ENCODE measurements around the gene LRRTM4.
"Not testable (repeated sequence)": the region's sequence is repeated elsewhere in the genome, so short reads cannot be mapped to it uniquely, and the experiment has no call there.

The LRRTM4 gene

DNA sequence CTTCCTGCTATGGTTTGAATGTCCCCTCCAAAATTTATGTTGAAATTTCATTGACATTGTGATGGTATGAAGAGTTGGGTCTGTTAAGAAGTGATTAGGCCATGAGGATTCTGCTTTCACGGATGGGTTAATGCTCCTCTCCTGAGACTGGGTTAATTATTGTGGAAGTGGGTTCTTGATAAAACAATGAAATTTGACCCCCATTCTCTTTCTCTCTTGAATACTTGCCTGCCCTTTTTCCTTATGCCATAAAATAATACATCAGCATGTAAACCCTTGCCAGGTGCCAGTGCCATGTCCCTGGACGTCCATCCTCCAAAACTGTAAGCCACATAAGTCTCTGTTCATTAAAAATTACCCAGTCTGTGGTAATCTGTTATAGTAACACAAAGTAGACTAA lies 352.8 kb downstream of the LRRTM4 start:
- no peak for DNase-seq (ENCODE audit: low read depth in 3 of 3)

DNA sequence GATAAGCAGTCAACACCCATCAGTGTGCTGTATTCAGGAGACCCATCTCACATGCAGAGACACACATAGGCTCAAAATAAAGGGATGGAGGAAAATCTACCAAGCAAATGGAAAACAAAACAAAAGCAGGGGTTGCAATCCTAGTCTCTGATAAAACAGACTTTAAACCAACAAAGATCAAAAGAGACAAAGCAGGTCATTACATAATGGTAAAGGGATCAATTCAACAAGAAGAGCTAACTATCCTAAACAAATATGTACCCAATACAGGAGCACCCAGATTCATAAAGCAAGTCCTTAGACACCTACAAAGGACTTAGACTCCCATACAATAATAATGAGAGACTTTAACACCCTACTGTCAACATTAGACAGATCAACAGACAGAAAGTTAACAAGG lies 358.2 kb downstream of the LRRTM4 start:
- DNase-seq (ENCODE audit: low read depth in 3 of 3), result not testable (repeated sequence)

DNA sequence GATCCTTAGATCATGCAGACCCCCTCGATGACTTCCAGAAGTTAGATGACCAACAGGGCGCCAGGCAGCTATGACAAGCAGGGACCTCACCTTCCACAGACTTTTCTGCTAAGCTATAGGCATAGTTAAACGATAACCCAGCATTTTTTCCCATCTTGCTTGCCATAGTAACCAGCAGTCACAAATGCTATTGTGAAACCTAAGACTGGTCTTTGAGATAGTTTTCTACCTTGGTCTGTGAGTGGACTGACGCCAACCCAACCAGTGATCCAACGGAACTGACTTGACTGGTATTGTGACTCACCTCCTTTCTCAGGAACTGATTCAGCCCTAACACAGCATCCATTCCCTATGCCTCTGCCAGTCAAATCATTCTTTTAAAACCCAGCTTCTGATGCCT lies 361.2 kb downstream of the LRRTM4 start:
- DNase-seq (ENCODE audit: low read depth in 3 of 3), result no peak

DNA sequence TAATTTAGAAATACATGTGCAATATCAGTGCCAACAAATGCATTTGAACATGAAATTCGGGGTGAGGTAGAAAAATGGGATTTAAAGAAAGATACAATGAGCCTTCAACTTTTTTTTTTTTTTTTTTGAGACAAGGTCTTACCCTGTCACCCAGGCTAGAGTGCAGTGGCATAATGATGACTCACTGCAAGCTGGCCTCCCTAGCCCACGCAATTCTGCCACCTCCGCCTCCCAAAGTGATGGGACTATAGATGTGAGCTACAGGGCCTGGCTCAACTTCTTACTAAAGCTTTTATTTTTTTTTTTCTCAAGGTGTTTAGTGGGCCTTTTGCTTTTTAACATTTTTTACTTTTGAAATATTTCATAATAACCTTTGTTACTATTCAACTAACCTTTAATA lies 365.6 kb downstream of the LRRTM4 start:
- DNase-seq (ENCODE audit: low read depth in 3 of 3), result no peak

DNA sequence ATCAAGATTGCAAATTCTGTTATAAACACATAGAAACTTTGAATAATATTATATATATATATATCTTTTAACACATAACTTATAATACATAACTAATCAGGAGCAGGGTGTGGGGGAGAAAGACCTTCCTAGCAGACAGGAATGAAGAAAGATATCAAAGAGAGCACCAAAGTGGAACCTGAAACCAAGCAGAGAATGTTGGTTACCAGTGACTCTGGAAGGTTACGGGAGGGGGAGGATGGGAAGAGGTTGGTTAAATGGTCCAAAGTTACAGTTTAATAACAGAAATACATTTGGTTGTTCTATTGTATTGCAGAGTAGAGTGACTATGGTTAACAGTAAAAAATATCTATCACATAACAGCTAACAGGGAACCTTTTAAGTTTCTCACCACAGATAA lies 366.7 kb downstream of the LRRTM4 start:
- DNase-seq (ENCODE audit: low read depth in 3 of 3), result no peak

DNA sequence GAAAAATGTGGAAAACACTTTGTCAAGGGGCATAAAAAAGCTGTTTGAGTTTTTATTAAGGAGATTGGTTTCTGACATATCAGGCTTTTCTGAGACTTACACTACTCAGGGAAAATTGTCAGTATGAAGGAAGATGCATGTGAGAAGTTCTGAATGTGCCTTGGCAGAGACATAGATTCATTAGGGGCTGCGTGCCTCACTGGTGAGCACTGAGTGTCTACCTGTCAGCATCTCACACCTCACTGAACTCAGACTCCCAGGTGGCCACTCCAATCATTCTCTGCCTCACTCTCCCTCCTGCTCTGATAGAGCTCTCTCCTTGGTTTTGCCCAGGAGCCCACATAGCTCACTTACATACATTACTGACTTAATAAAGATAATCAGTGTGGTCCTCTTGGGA lies 372.6 kb downstream of the LRRTM4 start:
- no peak for DNase-seq (ENCODE audit: low read depth in 3 of 3)

DNA sequence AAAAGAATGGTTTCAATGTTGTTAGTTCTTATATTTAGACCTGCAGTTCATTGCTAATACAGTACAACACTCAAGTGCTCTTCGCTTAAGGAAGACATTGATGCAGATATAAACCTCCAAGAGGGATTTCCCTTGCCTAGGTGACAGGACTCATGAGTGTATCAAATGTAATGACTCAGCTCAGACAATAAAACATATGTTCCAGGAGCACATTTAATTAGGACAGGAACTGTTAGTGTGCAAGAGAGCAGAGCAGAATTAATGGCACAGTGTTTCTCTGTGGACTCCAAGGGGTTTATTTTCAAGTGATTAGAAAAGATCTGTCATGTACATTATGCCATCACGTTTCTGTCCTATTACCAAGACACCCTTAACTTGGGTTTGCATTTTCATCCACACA lies 375.0 kb downstream of the LRRTM4 start:
- no peak for DNase-seq (ENCODE audit: low read depth in 3 of 3)

DNA sequence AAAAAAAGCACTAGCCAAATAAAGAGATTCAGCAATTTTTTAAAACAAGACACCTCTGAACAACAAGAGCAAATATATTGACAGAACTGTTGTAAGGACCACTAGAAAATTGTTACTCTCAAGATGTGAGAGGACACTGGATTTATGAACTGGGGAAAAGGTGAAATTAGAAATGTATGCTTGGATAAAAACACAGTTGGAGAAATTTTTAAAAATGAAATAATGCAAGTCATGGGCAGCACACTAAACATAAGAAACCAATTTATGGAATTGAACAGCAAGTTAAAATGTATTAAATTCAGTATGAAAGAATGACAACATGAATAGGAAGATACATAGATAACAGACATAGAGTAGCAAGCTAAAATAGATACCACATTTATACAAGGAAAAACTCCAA lies 377.4 kb downstream of the LRRTM4 start:
- DNase-seq (ENCODE audit: low read depth in 3 of 3), result no peak

DNA sequence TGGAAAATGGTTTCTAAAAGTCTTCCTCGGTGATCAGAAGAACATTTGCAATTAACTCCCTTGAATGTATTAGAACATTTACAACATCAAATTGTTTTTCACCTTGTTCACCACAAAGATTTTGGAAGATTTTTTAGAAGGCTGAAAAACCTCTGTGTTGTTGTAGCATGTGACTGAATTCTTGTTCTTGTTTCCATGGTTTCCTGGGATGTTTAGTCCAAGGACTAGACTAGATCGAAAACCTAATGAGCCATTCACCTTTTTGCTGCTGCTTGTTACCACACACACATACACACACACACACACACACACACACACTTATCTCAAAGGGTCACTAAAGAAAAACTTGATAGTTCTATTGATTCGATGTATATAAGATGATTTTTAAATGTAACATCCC lies 380.0 kb downstream of the LRRTM4 start:
- DNase-seq (ENCODE audit: low read depth in 3 of 3), result no peak

DNA sequence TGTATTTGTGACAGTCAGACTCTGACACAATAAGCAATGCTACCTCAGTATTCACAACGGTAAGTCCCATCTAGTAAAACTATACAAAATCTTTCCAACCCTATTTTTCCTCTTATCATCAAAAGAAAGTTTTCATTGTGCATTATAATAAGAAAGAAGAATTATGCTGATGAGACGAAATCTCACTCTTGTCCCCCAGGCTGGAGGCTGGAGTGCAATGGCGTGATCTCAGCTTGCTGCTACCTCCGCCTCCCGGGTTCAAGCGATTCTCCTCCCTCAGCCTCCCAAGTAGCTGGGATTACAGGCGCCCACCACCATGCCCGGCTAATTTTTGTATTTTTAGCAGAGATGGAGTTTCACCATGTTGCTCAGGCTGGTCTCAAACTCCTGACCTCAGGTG lies 393.7 kb downstream of the LRRTM4 start:
- not testable (repeated sequence) for DNase-seq (ENCODE audit: low read depth in 3 of 3)

DNA sequence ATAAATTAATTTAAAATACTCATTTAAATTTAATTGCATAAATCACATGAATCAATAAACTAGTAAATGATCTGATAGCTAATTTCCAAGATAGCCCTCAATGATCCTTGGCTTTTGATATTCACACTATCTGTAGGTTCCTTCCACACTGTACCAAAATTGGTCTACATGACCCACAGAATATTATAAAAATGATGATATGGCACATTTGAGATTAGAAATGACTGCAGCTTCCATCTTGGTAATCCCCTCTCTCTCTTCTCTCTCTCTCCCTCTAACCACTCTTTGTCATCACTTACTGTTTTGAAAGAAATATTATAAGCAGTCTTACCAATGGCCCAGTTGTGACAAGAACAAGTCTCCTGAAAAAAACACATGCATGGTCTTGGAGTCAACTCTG lies 394.8 kb downstream of the LRRTM4 start:
- no peak for DNase-seq (ENCODE audit: low read depth in 3 of 3)

DNA sequence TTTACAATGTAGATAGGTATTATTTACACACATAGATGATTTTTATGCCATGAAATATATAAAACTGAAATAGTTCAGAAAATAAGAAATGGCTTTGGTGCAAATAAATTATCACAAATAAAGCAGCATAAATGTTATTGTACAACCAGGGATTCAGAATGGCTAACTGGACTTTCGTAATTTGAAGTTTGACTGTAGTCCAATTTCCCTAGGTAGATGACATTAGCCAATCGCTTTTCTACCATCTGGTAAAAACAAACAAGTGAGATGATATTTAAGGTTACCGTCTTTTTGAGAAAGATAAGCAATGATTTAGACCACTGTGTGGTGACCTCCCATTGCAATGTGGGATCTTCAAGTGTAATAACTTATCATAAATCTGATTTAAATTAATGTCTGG lies 400.7 kb downstream of the LRRTM4 start:
- no peak for DNase-seq (ENCODE audit: low read depth in 3 of 3)

DNA sequence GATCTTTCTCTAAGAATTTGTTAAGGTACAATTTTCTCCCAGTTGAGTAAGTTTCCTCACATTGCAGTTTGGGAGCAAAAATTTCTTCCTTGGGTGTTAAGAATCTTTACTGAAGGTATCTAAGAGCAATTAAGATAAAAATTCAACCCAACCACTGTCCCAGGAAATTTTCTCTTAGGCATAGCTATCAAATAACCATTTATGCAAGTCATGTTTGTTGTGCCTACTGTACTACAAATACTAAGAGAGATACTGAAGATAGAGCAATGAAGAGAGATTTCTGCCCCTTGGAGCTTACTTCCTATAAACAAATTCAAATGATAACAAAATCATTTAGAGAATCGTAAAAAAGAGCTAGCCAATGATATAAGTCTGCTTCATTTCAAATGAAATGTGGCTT lies 402.8 kb downstream of the LRRTM4 start:
- no peak for DNase-seq (ENCODE audit: low read depth in 3 of 3)

DNA sequence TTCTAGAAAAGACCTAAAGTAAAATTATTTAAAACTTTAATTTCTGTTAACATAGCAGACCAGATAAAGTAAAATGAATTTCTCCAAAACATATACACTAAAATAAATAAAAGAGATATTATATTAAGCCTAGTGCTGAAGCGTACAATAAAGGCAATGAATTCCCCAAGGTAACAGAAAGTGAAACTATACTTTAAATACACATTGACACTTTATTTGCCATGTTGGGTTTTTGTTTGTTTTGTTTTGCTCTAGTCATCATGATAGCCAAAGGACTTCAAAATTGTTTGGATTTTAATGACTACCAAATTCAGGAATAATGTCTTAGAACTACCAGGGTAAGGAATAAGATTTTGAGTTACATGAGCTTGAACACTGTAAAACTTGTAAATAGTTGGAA lies 413.3 kb downstream of the LRRTM4 start:
- DNase-seq (ENCODE audit: low read depth in 3 of 3), result no peak

DNA sequence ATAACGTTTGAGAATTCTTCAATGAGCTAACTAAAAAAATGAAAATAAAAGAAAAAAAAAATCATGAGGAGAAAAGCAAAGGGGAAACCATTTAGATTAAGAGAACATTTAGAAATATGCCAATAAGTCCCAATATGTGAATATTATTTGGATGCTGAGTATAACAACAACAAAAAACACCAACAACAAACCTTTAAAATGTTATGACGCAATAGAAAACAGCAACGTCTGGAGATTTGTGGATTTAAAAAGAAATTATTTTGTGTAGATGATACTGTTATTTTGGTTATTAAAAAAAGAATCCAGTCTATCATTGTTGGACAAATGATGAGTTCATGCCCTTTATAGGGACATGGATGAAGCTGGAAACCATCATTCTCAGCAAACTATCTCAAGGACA lies 417.2 kb downstream of the LRRTM4 start:
- no peak for DNase-seq (ENCODE audit: low read depth in 3 of 3)

DNA sequence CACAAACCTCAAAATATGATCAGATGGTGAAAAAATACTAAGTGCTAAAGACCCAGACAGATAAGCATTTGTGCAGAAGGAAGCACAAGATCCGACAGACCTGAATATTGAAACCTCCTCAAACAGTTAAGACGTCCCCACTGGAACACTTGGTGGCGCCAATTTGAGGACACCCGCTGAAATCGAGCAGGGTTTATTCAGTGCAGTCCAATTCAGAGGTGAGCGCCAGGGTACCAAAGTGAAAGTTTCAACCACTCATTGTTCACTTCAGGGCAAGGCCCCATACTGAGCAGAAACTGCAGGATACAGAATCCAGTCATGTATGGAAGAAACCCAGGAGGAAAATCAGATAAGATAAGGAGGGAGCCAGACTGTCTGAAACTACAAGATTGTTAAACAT lies 417.6 kb downstream of the LRRTM4 start:
- DNase-seq (ENCODE audit: low read depth in 3 of 3), result no peak

DNA sequence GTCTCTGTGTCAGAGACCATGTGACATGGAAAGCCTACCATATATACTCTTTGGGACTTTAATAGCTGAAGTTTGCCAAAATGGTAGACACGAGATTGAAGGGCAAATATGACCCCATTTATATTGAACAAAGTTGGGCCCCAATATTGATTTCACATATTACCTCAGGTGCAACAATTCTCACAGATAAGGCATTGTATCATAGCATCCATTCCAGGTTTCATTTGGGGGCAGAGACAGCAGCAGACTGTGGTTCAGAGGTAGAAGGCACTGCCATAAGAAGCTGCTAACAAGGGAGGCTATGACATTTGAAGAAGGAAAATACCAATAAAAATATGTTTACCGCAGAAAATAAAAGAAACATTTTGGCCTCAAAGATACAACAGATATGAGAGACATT lies 419.2 kb downstream of the LRRTM4 start:
- no peak for DNase-seq (ENCODE audit: low read depth in 3 of 3)

DNA sequence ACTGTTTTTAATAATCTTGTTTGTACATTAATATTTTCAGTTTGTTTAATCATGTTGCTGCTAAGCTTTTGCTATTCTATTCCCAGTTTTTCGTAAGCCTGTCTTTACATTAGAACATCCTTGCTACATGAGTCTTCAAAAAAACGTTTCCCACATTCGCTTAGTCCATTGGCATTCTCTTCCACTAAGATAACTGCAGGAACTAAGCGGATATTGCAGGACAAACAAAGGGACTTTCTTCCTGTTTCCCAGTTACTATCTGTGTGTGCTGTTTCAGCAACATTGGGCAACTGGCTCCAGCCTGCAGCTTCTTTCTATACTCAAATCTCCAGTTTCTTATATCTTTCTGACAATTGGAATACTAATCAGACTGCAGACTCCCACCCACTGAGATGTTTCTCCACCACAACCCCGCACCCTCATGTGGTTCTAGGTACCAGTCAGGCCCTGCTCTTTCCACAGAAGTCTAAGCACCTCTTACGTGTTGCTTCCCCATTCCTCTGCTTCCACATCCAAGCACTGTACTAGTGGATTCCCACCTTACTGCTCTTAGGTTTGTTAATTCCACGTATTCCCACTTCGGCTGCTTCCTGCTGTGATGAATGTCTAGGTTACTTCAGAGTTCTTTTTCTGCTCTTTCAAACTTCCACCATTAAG lies 420.3 kb downstream of the LRRTM4 start:
- DNase-seq (ENCODE audit: low read depth in 3 of 3), result no peak

DNA sequence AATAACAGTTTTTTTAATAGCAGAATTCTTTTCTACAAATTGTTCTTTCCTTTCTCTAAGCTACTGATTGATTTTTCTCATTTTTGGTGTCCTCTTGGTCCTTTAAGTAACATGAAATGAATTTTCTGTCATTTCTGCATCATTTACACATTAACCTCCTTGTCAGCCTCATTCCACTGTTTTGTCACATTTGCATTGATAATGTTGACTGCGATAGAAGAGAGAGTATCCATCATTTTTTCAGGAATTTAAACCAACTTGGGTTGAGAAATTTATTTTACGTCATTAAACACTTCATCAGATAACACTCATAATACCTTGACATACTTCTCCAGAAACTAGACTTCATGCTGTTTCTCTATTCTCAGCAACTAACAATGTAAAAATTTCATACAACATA lies 422.2 kb downstream of the LRRTM4 start:
- DNase-seq (ENCODE audit: low read depth in 3 of 3), result no peak

DNA sequence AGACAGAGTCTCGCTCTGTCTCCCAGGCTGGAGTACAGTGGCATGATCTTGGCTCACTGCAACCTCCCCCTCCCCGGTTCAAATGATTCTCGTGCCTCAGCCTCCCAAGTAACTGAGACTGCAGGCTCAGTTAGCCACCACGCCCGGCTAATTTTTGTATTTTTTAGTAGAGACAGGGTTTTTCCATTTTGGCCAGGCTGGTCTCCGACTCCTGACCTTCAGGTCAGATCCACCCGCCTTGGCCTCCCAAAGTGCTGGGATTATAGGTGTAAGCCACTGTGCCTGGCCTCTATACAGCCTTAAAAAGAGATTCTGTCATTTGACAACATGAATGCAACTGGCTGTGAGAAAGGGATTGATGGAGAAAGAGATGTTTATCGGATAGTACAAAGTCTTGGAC lies 426.7 kb downstream of the LRRTM4 start:
- not testable (repeated sequence) for DNase-seq (ENCODE audit: low read depth in 3 of 3)

DNA sequence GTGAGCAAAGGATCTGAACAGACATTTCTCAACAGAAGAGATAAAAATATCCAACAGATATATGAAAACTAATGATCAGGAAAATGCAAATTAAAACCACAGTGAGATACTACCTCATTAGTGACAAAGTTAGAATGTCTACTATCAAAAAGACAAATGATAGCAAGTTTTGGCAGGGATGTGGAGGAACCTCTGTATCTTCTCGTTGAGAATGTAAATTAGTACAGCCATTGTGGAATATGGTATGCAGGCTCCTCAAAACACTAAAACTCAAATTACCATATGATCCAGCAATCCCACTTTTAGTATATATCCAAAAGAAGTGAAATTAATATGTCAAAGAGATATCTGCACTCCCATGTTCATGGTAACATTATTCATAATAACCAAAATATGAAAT lies 427.1 kb downstream of the LRRTM4 start:
- DNase-seq (ENCODE audit: low read depth in 3 of 3), result no peak

DNA sequence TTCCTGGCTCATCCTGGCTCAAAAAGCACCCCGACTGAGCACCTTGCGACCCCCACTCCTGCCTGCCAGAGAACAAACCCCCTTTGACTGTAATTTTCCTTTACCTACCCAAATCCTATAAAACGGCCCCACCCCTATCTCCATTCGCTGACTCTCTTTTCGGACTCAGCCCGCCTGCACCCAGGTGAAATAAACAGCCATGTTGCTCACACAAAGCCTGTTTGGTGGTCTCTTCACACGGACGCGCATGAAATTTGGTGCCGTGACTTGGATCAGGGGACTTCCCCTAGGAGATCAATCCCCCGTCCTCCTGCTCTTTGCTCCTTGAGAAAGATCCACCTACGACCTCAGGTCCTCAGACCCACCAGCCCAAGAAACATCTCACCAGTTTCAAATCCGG lies 433.8 kb downstream of the LRRTM4 start:
- not testable (repeated sequence) for DNase-seq (ENCODE audit: low read depth in 3 of 3)

DNA sequence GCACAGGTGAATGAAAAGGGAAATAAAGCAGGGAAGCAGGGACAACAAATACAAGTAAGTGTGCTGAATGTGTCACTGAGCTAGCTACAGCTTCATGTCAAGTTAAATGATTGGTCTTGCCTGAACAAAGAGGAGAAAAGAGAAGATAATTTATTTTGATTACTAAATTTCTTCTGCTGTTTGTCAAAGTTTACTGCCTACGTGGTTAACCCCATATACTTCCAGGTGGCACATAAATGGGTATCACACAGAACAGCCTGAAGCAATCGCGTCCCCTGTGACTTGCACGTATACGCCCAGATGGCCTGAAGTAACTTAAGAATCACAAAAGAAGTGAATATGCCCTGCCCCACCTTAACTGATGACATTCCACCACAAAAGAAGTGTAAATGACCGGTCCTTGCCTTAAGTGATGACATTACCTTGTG lies 434.2 kb downstream of the LRRTM4 start:
- DNase-seq (ENCODE audit: low read depth in 3 of 3), result no peak

DNA sequence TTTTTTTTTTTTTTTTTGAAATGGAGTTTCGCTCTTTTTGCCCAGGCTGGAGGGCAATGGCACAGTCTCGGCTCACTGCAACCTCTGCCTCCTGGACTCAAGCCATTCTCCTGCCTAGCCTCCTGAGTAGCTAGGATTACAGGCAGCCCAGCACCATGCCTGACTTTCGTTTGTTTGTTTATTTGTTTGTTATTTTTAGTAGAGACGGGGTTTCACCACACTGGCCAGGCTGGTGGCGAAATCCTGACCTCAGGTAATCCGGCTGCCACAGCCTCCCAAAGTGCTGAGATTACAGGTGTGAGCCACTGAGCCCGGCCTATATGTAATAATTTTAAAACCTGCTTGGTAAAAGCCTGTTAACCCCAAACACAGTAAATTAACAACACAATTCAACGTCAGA lies 435.7 kb downstream of the LRRTM4 start:
- DNase-seq (ENCODE audit: low read depth in 3 of 3), result no peak

All from stimulated activated CD4-positive, alpha-beta T cell treated with anti-CD3 and anti-CD28 coated beads, TNF-alpha, amount 100 ng/mL, for 48 hours (primary cell).